ENCODE data around the gene SENP7. TPM values are rescaled to one million over a fixed set of nuclear protein-coding genes. Genes with fewer than 3 reads are reported as not detected.

Gene SENP7
- total and polyA plus RNA-seq, 2 experiments from 2014 or later, result 3.5 to 8.2 TPM

GRCh38 chr3:101423984-101424888, 88.8 kb downstream of the SENP7 start:
- Histone ChIP-seq H3K36me3 (ENCODE audit: low read depth) (no peaks in the 10 kb centered on the region), H3K27me3 (replicated peaks; ENCODE audit: insufficient read depth) (no peaks in the 10 kb centered on the region), H3K4me1 (ENCODE audit: insufficient read depth) (no peaks in the 10 kb centered on the region), H3K27ac (no peak overlapping the region), H3F3A (ENCODE audit: insufficient read depth) (no peaks in the 10 kb centered on the region), H3K79me2 (ENCODE audit: insufficient read depth) (no peaks in the 10 kb centered on the region), H3K4me3 (no peak overlapping the region), H2AFZ (no peak overlapping the region), H3K9ac (no peak overlapping the region), H3K4me2 (ENCODE audit: unreplicated experiment) (no peak overlapping the region), H3K9me2 (ENCODE audit: insufficient read depth) (no peaks in the 10 kb centered on the region), H4K20me1 (ENCODE audit: insufficient read depth) (no peaks in the 10 kb centered on the region), H3K9me3 (ENCODE audit: low read depth) (no peaks in the 10 kb centered on the region)
- 93 to 97% methylated on average over 11 of the region's 11 CpGs for WGBS, 2 experiments (ENCODE audit: low coverage in 1 of 2, low lambda C conversion rate in 2 of 2, missing lambda C conversion rate in 2 of 2)
- in situ Hi-C loops (cut with MboI), result no loop called here
- TF ChIP-seq EZH2phosphoT487 (IDR thresholded peaks at IDR 0.05; ENCODE audit: insufficient read depth, low read depth) (no peak), EZH2 (IDR thresholded peaks at IDR 0.05; ENCODE audit: insufficient read depth, poor library complexity, severe bottlenecking) (no peak)
- no peak for DNase-seq

GRCh38 chr3:101418851-101419250, 94.2 kb downstream of the SENP7 start:
- Histone ChIP-seq H3K4me1 (ENCODE audit: insufficient read depth) (no peaks in the 10 kb centered on the region), H3K27me3 (replicated peaks; ENCODE audit: insufficient read depth) (no peaks in the 10 kb centered on the region), H3K36me3 (ENCODE audit: low read depth) (no peaks in the 10 kb centered on the region), H2AFZ (no peak overlapping the region), H3F3A (ENCODE audit: insufficient read depth) (no peaks in the 10 kb centered on the region), H3K4me3 (no peak overlapping the region), H3K9me2 (ENCODE audit: insufficient read depth) (no peaks in the 10 kb centered on the region), H3K9me3 (ENCODE audit: low read depth) (no peaks in the 10 kb centered on the region), H3K27ac (no peak overlapping the region), H3K4me2 (ENCODE audit: unreplicated experiment) (no peak overlapping the region), H4K20me1 (ENCODE audit: insufficient read depth) (no peaks in the 10 kb centered on the region), H3K9ac (no peak overlapping the region), H3K79me2 (ENCODE audit: insufficient read depth) (no peaks in the 10 kb centered on the region)
- no peak for TF ChIP-seq EZH2phosphoT487 (IDR thresholded peaks at IDR 0.05; ENCODE audit: insufficient read depth, low read depth)
- TF ChIP-seq EZH2 (IDR thresholded peaks at IDR 0.05; ENCODE audit: insufficient read depth, poor library complexity, severe bottlenecking), result no peak
- in situ Hi-C loops (cut with MboI), result no loop called here
- 60 to 63% methylated on average over 1 of the region's 1 CpG for WGBS, 2 experiments (ENCODE audit: low coverage in 1 of 2, low lambda C conversion rate in 2 of 2, missing lambda C conversion rate in 2 of 2)
- DNase-seq, result no peak

- no peaks in the 10 kb centered on the region for H3K27me3 ChIP-seq (replicated peaks; ENCODE audit: insufficient read depth)
- H3K79me2 ChIP-seq (ENCODE audit: insufficient read depth), result no peaks in the 10 kb centered on the region
- no peaks in the 10 kb centered on the region for H3K9me3 ChIP-seq (ENCODE audit: low read depth)
- H4K20me1 ChIP-seq (ENCODE audit: insufficient read depth), result no peaks in the 10 kb centered on the region
- no peak overlapping the region for H3K9ac ChIP-seq
- no peaks in the 10 kb centered on the region for H3K4me1 ChIP-seq (ENCODE audit: insufficient read depth)
- in situ Hi-C loops (cut with MboI), result no loop called here
- 87 to 91% methylated on average over 6 of the region's 6 CpGs for WGBS, 2 experiments (ENCODE audit: low coverage in 1 of 2, low lambda C conversion rate in 2 of 2, missing lambda C conversion rate in 2 of 2)
- H3K4me3 ChIP-seq, result no peak overlapping the region
- no peak overlapping the region for H2AFZ ChIP-seq
- TF ChIP-seq EZH2 (IDR thresholded peaks at IDR 0.05; ENCODE audit: insufficient read depth, poor library complexity, severe bottlenecking) (no peak), EZH2phosphoT487 (IDR thresholded peaks at IDR 0.05; ENCODE audit: insufficient read depth, low read depth) (no peak)
- H3K4me2 ChIP-seq (ENCODE audit: unreplicated experiment), result no peak overlapping the region
- no peak for DNase-seq
- 0 out of 2 replicates have a peak, but pooled peaks cover under 1% of the 10 kb centered on the region for H3K36me3 ChIP-seq (ENCODE audit: low read depth)
- H3F3A ChIP-seq (ENCODE audit: insufficient read depth), result no peaks in the 10 kb centered on the region
- H3K9me2 ChIP-seq (ENCODE audit: insufficient read depth), result no peaks in the 10 kb centered on the region
- no peak overlapping the region for H3K27ac ChIP-seq
Measured at GRCh38 chr3:101414121-101414520, 98.9 kb downstream of the SENP7 start.

- Histone ChIP-seq H3K27ac (no peak overlapping the region), H3K36me3 (ENCODE audit: low read depth) (0 out of 2 replicates have a peak, but pooled peaks cover 5% of the 10 kb centered on the region), H3K4me3 (no peak overlapping the region), H3K4me2 (ENCODE audit: unreplicated experiment) (no peak overlapping the region), H3K9me3 (ENCODE audit: low read depth) (no peaks in the 10 kb centered on the region), H4K20me1 (ENCODE audit: insufficient read depth) (no peaks in the 10 kb centered on the region), H3K9ac (no peak overlapping the region), H3K4me1 (ENCODE audit: insufficient read depth) (no peaks in the 10 kb centered on the region), H3F3A (ENCODE audit: insufficient read depth) (no peaks in the 10 kb centered on the region), H3K79me2 (ENCODE audit: insufficient read depth) (no peaks in the 10 kb centered on the region), H3K27me3 (replicated peaks; ENCODE audit: insufficient read depth) (no peaks in the 10 kb centered on the region), H2AFZ (no peak overlapping the region), H3K9me2 (ENCODE audit: insufficient read depth) (no peaks in the 10 kb centered on the region)
- no peak for TF ChIP-seq EZH2phosphoT487 (IDR thresholded peaks at IDR 0.05; ENCODE audit: insufficient read depth, low read depth)
- TF ChIP-seq EZH2 (IDR thresholded peaks at IDR 0.05; ENCODE audit: insufficient read depth, poor library complexity, severe bottlenecking), result no peak
- 97 to 100% methylated on average over 2 of the region's 2 CpGs for WGBS, 2 experiments (ENCODE audit: low coverage in 1 of 2, low lambda C conversion rate in 2 of 2, missing lambda C conversion rate in 2 of 2)
- in situ Hi-C loops (cut with MboI), result no loop called here
- DNase-seq, result no peak
Measured at GRCh38 chr3:101413656-101414055, 99.4 kb downstream of the SENP7 start.

Data from GM23248 (cell line).